K562 (cell line): Measurements from ENCODE around the gene SDC1. TPM values are rescaled to one million over a fixed set of nuclear protein-coding genes. Genes with fewer than 3 reads are reported as not detected.

Experiments
- ATAC-seq: fragments of 200-7000 bp; cut with Tn5 transposase; 3 replicates; pipeline ENCODE4 v1.9.1; 2020; ENCODE audit warnings: moderate library complexity
- BruUV-seq: library from RNA; stranded (reverse); fragments of 400-500 nt; replicated peaks from 2 replicates; lab custom pipeline; 2021; lab: Mats Ljungman, UMichigan
- CTCF ChIA-PET: fragments of 300-600 bp; formaldehyde crosslinking; extraction: SDS; loops from one replicate; lab custom pipeline; 2021; ENCODE audit warnings: low intra/inter-chr PET ratio; lab: Yijun Ruan, JAX
- POLR2A ChIA-PET: fragments of 300-600, 350-650 bp; sonication (Branson Sonifier 250); formaldehyde crosslinking; extraction: SDS; loops from one replicate; lab custom pipeline; 2021; ENCODE audit warnings: antibody characterized with exemption, inconsistent platforms; lab: Yijun Ruan, JAX
- DNase-seq, 4 experiments: peaks; one replicate each; pipeline versions ENCODE4 v3.0.0 to v3.0.0-alpha.2; 2011 to 2018; ENCODE audit warnings: low spot score in 3 of 4, mixed read lengths in 3 of 4; ENCODE audit errors: extremely low read depth in 1 of 4
- FAIRE-seq: peaks from 2 replicates; lab custom pipeline; 2011; peaks lifted over from hg19 to GRCh38; lab: Jason Lieb, UNC
- H2AFZ ChIP-seq: 2 replicates; pipeline ENCODE4 v1.6.0; 2011; ENCODE audit warnings: low read depth, low read length, control low read depth, inconsistent platforms
- H3K27ac ChIP-seq: fragments of 200-600 bp; 3 replicates; pipeline ENCODE4 v1.8.0; 2011; ENCODE audit warnings: low read depth, mild to moderate bottlenecking, control low read depth, inconsistent platforms, low read length, moderate library complexity, mixed read lengths; ENCODE audit errors: extremely low read depth
- H3K27me3 ChIP-seq, 2 experiments: fragments of 300-600 bp in 1 of 2; 2 replicates in 1 of 2; 3 replicates in 1 of 2; pipeline versions ENCODE4 v1.6.0 to v1.8.0; 2011; ENCODE audit warnings: inconsistent platforms in 2 of 2, low read length in 2 of 2, mild to moderate bottlenecking in 1 of 2, mixed read lengths in 1 of 2, moderate library complexity in 1 of 2; ENCODE audit not compliant: control insufficient read depth in 2 of 2, insufficient read depth in 2 of 2
- H3K36me3 ChIP-seq: fragments of 300-600 bp; 3 replicates; pipeline ENCODE4 v1.8.0; 2011; ENCODE audit warnings: mild to moderate bottlenecking, low read length, inconsistent platforms; ENCODE audit not compliant: control insufficient read depth, insufficient read depth
- H3K4me1 ChIP-seq, 2 experiments: fragments of 200-600 bp in 1 of 2; replicated peaks in 1 of 2; 2 replicates in 1 of 2; 3 replicates in 1 of 2; pipeline versions ENCODE4 v1.5.1 to v1.8.0; 2011; ENCODE audit warnings: inconsistent platforms in 2 of 2, low read length in 2 of 2, mild to moderate bottlenecking in 1 of 2, mixed read lengths in 1 of 2, moderate library complexity in 1 of 2; ENCODE audit not compliant: control insufficient read depth in 2 of 2, insufficient read depth in 2 of 2
- H3K4me2 ChIP-seq: 2 replicates; pipeline ENCODE4 v1.6.1; 2011; ENCODE audit warnings: low read length, control low read depth, inconsistent platforms, mixed read lengths; ENCODE audit not compliant: insufficient read depth
- H3K4me3 ChIP-seq: fragments of 200-600 bp; sonication (generic), shearing (Covaris generic); 2 replicates; pipeline ENCODE4 v1.5.1; 2016; ENCODE audit warnings: control low read depth, inconsistent platforms
- H3K79me2 ChIP-seq: fragments of 200-600 bp; 3 replicates; pipeline ENCODE4 v1.8.0; 2011; ENCODE audit warnings: low read length, inconsistent platforms; ENCODE audit not compliant: control insufficient read depth, insufficient read depth
- H3K9ac ChIP-seq, 2 experiments: 2 replicates each; pipeline versions ENCODE4 v1.6.0 to v1.6.1; 2011; ENCODE audit warnings: low read depth in 2 of 2, low read length in 2 of 2, control low read depth in 1 of 2, inconsistent platforms in 1 of 2, mild to moderate bottlenecking in 1 of 2, mixed read lengths in 1 of 2; ENCODE audit not compliant: insufficient read depth in 1 of 2
- H3K9me1 ChIP-seq: one replicate; pipeline ENCODE4 v1.6.0; 2011; ENCODE audit warnings: inconsistent platforms, mild to moderate bottlenecking, low read length, moderate library complexity; ENCODE audit not compliant: control insufficient read depth, insufficient read depth
- H3K9me3 ChIP-seq: replicated peaks from 2 replicates; pipeline ENCODE4 v1.5.1; 2011; ENCODE audit warnings: low read depth, low read length, inconsistent platforms; ENCODE audit not compliant: control insufficient read depth, insufficient read depth
- H4K20me1 ChIP-seq: replicated peaks from 2 replicates; pipeline ENCODE4 v1.6.1; 2011; ENCODE audit warnings: low read length, inconsistent platforms, mixed read lengths; ENCODE audit not compliant: control insufficient read depth, insufficient read depth
- BRD4 ChIP-seq: fragments of 200-600 bp; sonication (generic); IDR thresholded peaks from 2 replicates; pipeline ENCODE4 v1.6.1; 2017; ENCODE audit warnings: inconsistent platforms
- FOXK1 ChIP-seq: sonication (generic); formaldehyde crosslinking; IDR thresholded peaks from 2 replicates; pipeline ENCODE4 v1.8.0; 2022; ENCODE audit warnings: missing genetic modification reagents, mild to moderate bottlenecking, borderline replicate concordance
- FOXO4 ChIP-seq: fragments of 450-650 bp; formaldehyde crosslinking; IDR thresholded peaks from 2 replicates; pipeline ENCODE4 v1.4.0; 2020; ENCODE audit warnings: mild to moderate bottlenecking, moderate library complexity
- MEIS2 ChIP-seq: fragments of 450-650 bp; IDR thresholded peaks from 2 replicates; pipeline ENCODE4 v1.6.1; 2014; ENCODE audit warnings: mild to moderate bottlenecking; ENCODE audit not compliant: partially characterized antibody
- ZFP36 ChIP-seq: fragments of 150-350 bp; IDR thresholded peaks from 2 replicates; pipeline ENCODE4 v1.6.1; 2018; ENCODE audit warnings: low read length, low read depth; ENCODE audit not compliant: partially characterized antibody
- WGBS: fragments of 100-300 bp; shearing (Covaris generic); methylation state at CpG from one replicate; pipeline ENCODE4 v1.1.6; 2016; ENCODE audit warnings: low coverage, mixed read lengths; ENCODE audit not compliant: insufficient coverage; ENCODE audit errors: missing lambda C conversion rate; 5-methylcytosine and 5-hydroxymethylcytosine counted together
- in situ Hi-C: fragments of 300-500 bp; cut with MboI; formaldehyde crosslinking; loops from 4 replicates; pipeline ENCODE4 v1.15.0; 2018; ENCODE audit warnings: inconsistent platforms, mixed read lengths
- intact Hi-C: fragments of 100-400 bp; cut with micrococcal nuclease; formaldehyde crosslinking; loops from 2 replicates; pipeline ENCODE4 v1.14.2; 2022
- polyA plus RNA-seq, 8 experiments: library from polyadenylated mRNA; depleted of rRNA in 4 of 8; stranded (reverse) in 5 of 8; unstranded in 3 of 8; fragments of >200 nt; fragmentation: Nextera tagmentation in 2 of 8; fragmentation: Illumina TruSeq in 1 of 8; extraction: Ambion mirVana in 2 of 8; extraction: Trizol in 1 of 8; gene quantifications; 2 replicates each; pipeline versions ENCODE4 v1.2.1 to v1.2.3, GENCODE V29; 2011 to 2014; ENCODE audit warnings: inconsistent platforms in 1 of 8, missing spikeins in 1 of 8
- total RNA-seq, 7 experiments: library from RNA; depleted of rRNA in 6 of 7; stranded (reverse); fragments of >200 nt in 6 of 7; fragmentation: Illumina TruSeq in 2 of 7; extraction: Trizol in 2 of 7; gene quantifications; 2 replicates each; pipeline versions ENCODE4 v1.2.1 to v1.2.3, GENCODE V29; 2011 to 2021; ENCODE audit warnings: low replicate concordance in 1 of 7

SDC1 gene
- total and polyA plus RNA-seq, 9 of the 15 experiments (the other 6 are each of a cell fraction or from before 2014, with no cell fraction given) = 0.06 to 2.7 (median 0.49) TPM

- Histone ChIP-seq H3K9me1 (no peaks in the 10 kb centered on the region), H2AFZ (peak overlapping the region; percentile 81; the same call in 1 of the 2 replicates), H3K4me1 (peaks cover 23 to 29% of the 10 kb centered on the region in 2 experiments), H3K9ac (peak overlapping the region in 1 of 2 experiments; percentile 37; a peak in 2 of 4 replicates), H4K20me1 (no peaks in the 10 kb centered on the region), H3K9me3 (no peaks in the 10 kb centered on the region), H3K27me3 (peaks cover 0 to 8% of the 10 kb centered on the region in 2 experiments; a peak in 1 of 5 replicates), H3K4me3 (no peak overlapping the region), H3K27ac (no peak overlapping the region), H3K79me2 (no peaks in the 10 kb centered on the region), H3K4me2 (no peak overlapping the region), H3K36me3 (no peaks in the 10 kb centered on the region)
- FAIRE-seq (no peak), ATAC-seq (no peak), DNase-seq (no peak)
- POLR2A ChIA-PET = no interaction called here
- 27% methylated on average over 3 of the region's 3 CpGs for WGBS
- CTCF ChIA-PET = no interaction called here
- intact Hi-C loops (no loop called here), in situ Hi-C loops (no loop called here)
- TF ChIP-seq FOXO4 (CRISPR knock-in tag) (no peak), BRD4 (no peak), FOXK1 (no peak), ZFP36 (no peak), MEIS2 (peak; percentile 11)
- no TSS peak for BruUV-seq
Observed at GRCh38 chr2:20187331-20187730, 37.6 kb downstream of the SDC1 start.
